K562 (cell line): ENCODE data around the gene BNIP3. TPM values are rescaled to one million over a fixed set of nuclear protein-coding genes. Genes with fewer than 3 reads are reported as not detected.

Source experiments
- ATAC-seq: fragments of 200-7000 bp; cut with Tn5 transposase; 3 replicates; pipeline ENCODE4 v1.9.1; 2020; ENCODE audit warnings: moderate library complexity
- BruUV-seq: library from RNA; stranded (reverse); fragments of 400-500 nt; replicated peaks from 2 replicates; lab custom pipeline; 2021; lab: Mats Ljungman, UMichigan
- CTCF ChIA-PET: fragments of 300-600 bp; formaldehyde crosslinking; extraction: SDS; loops from one replicate; lab custom pipeline; 2021; ENCODE audit warnings: low intra/inter-chr PET ratio; lab: Yijun Ruan, JAX
- POLR2A ChIA-PET: fragments of 300-600, 350-650 bp; sonication (Branson Sonifier 250); formaldehyde crosslinking; extraction: SDS; loops from one replicate; lab custom pipeline; 2021; ENCODE audit warnings: antibody characterized with exemption, inconsistent platforms; lab: Yijun Ruan, JAX
- DNase-seq, 4 experiments: peaks; one replicate each; pipeline versions ENCODE4 v3.0.0 to v3.0.0-alpha.2; 2011 to 2018; ENCODE audit warnings: low spot score in 3 of 4, mixed read lengths in 3 of 4; ENCODE audit errors: extremely low read depth in 1 of 4
- FAIRE-seq: peaks from 2 replicates; lab custom pipeline; 2011; peaks lifted over from hg19 to GRCh38; lab: Jason Lieb, UNC
- H2AFZ ChIP-seq: 2 replicates; pipeline ENCODE4 v1.6.0; 2011; ENCODE audit warnings: low read depth, low read length, control low read depth, inconsistent platforms
- H3K27ac ChIP-seq: fragments of 200-600 bp; 3 replicates; pipeline ENCODE4 v1.8.0; 2011; ENCODE audit warnings: low read depth, mild to moderate bottlenecking, control low read depth, inconsistent platforms, low read length, moderate library complexity, mixed read lengths; ENCODE audit errors: extremely low read depth
- H3K27me3 ChIP-seq, 2 experiments: fragments of 300-600 bp in 1 of 2; 2 replicates in 1 of 2; 3 replicates in 1 of 2; pipeline versions ENCODE4 v1.6.0 to v1.8.0; 2011; ENCODE audit warnings: inconsistent platforms in 2 of 2, low read length in 2 of 2, mild to moderate bottlenecking in 1 of 2, mixed read lengths in 1 of 2, moderate library complexity in 1 of 2; ENCODE audit not compliant: control insufficient read depth in 2 of 2, insufficient read depth in 2 of 2
- H3K36me3 ChIP-seq: fragments of 300-600 bp; 3 replicates; pipeline ENCODE4 v1.8.0; 2011; ENCODE audit warnings: mild to moderate bottlenecking, low read length, inconsistent platforms; ENCODE audit not compliant: control insufficient read depth, insufficient read depth
- H3K4me1 ChIP-seq, 2 experiments: fragments of 200-600 bp in 1 of 2; replicated peaks in 1 of 2; 2 replicates in 1 of 2; 3 replicates in 1 of 2; pipeline versions ENCODE4 v1.5.1 to v1.8.0; 2011; ENCODE audit warnings: inconsistent platforms in 2 of 2, low read length in 2 of 2, mild to moderate bottlenecking in 1 of 2, mixed read lengths in 1 of 2, moderate library complexity in 1 of 2; ENCODE audit not compliant: control insufficient read depth in 2 of 2, insufficient read depth in 2 of 2
- H3K4me2 ChIP-seq: 2 replicates; pipeline ENCODE4 v1.6.1; 2011; ENCODE audit warnings: low read length, control low read depth, inconsistent platforms, mixed read lengths; ENCODE audit not compliant: insufficient read depth
- H3K4me3 ChIP-seq: fragments of 200-600 bp; sonication (generic), shearing (Covaris generic); 2 replicates; pipeline ENCODE4 v1.5.1; 2016; ENCODE audit warnings: control low read depth, inconsistent platforms
- H3K79me2 ChIP-seq: fragments of 200-600 bp; 3 replicates; pipeline ENCODE4 v1.8.0; 2011; ENCODE audit warnings: low read length, inconsistent platforms; ENCODE audit not compliant: control insufficient read depth, insufficient read depth
- H3K9ac ChIP-seq, 2 experiments: 2 replicates each; pipeline versions ENCODE4 v1.6.0 to v1.6.1; 2011; ENCODE audit warnings: low read depth in 2 of 2, low read length in 2 of 2, control low read depth in 1 of 2, inconsistent platforms in 1 of 2, mild to moderate bottlenecking in 1 of 2, mixed read lengths in 1 of 2; ENCODE audit not compliant: insufficient read depth in 1 of 2
- H3K9me1 ChIP-seq: one replicate; pipeline ENCODE4 v1.6.0; 2011; ENCODE audit warnings: inconsistent platforms, mild to moderate bottlenecking, low read length, moderate library complexity; ENCODE audit not compliant: control insufficient read depth, insufficient read depth
- H3K9me3 ChIP-seq: replicated peaks from 2 replicates; pipeline ENCODE4 v1.5.1; 2011; ENCODE audit warnings: low read depth, low read length, inconsistent platforms; ENCODE audit not compliant: control insufficient read depth, insufficient read depth
- H4K20me1 ChIP-seq: replicated peaks from 2 replicates; pipeline ENCODE4 v1.6.1; 2011; ENCODE audit warnings: low read length, inconsistent platforms, mixed read lengths; ENCODE audit not compliant: control insufficient read depth, insufficient read depth
- ELF4 ChIP-seq: fragments of 450-650 bp; formaldehyde crosslinking; IDR thresholded peaks from 2 replicates; pipeline ENCODE4 v1.4.0; 2022; ENCODE audit warnings: missing genetic modification characterization
- FOXJ3 ChIP-seq: sonication (generic); formaldehyde crosslinking; IDR thresholded peaks from 2 replicates; pipeline ENCODE4 v1.4.0; 2020; ENCODE audit warnings: mild to moderate bottlenecking, missing genetic modification reagents
- HDAC1 ChIP-seq, 2 experiments: fragments of 450-650 bp; IDR thresholded peaks; 2 replicates each; pipeline ENCODE4 v1.6.1; 2016 to 2017; ENCODE audit warnings: inconsistent platforms in 1 of 2, mild to moderate bottlenecking in 1 of 2, moderate library complexity in 1 of 2
- IRF2 ChIP-seq: sonication (generic); formaldehyde crosslinking; IDR thresholded peaks from 2 replicates; pipeline ENCODE4 v1.8.1; 2022; ENCODE audit warnings: mild to moderate bottlenecking, missing genetic modification reagents
- KDM1A ChIP-seq, 2 experiments: fragments of 450-650 bp; IDR thresholded peaks; 2 replicates each; pipeline ENCODE4 v1.6.1; 2016; ENCODE audit warnings: mild to moderate bottlenecking in 2 of 2
- MIER1 ChIP-seq: fragments of 450-650 bp; IDR thresholded peaks from 2 replicates; pipeline ENCODE4 v1.6.1; 2016; ENCODE audit warnings: antibody characterized with exemption, mild to moderate bottlenecking, low read depth
- MTA3 ChIP-seq: fragments of 450-650 bp; formaldehyde crosslinking; IDR thresholded peaks from 2 replicates; pipeline ENCODE4 v1.6.1; 2017; ENCODE audit warnings: mild to moderate bottlenecking, borderline replicate concordance
- PHF8 ChIP-seq: fragments of 200-600 bp; sonication (generic); IDR thresholded peaks from 2 replicates; pipeline ENCODE4 v1.6.1; 2012; ENCODE audit warnings: mixed run types, mild to moderate bottlenecking, inconsistent platforms, low read length, moderate library complexity, borderline replicate concordance
- ZNF121 ChIP-seq: sonication (generic); formaldehyde crosslinking; conservative IDR thresholded peaks from 2 replicates; pipeline ENCODE4 v1.8.0; 2022; ENCODE audit warnings: missing genetic modification reagents
- ZNF318 ChIP-seq, 2 experiments: fragments of 450-650 bp; IDR thresholded peaks; 2 replicates each; pipeline ENCODE4 v1.6.1; 2016; ENCODE audit warnings: mild to moderate bottlenecking in 2 of 2, borderline replicate concordance in 1 of 2, low read depth in 1 of 2, moderate library complexity in 1 of 2
- ZNF79 ChIP-seq: fragments of 250-450 bp; sonication (Bioruptor Pico); IDR thresholded peaks from 2 replicates; pipeline ENCODE4 v1.4.0; 2020; ENCODE audit warnings: low read depth, mild to moderate bottlenecking, moderate library complexity
- WGBS: fragments of 100-300 bp; shearing (Covaris generic); methylation state at CpG from one replicate; pipeline ENCODE4 v1.1.6; 2016; ENCODE audit warnings: low coverage, mixed read lengths; ENCODE audit not compliant: insufficient coverage; ENCODE audit errors: missing lambda C conversion rate; 5-methylcytosine and 5-hydroxymethylcytosine counted together
- in situ Hi-C: fragments of 300-500 bp; cut with MboI; formaldehyde crosslinking; loops from 4 replicates; pipeline ENCODE4 v1.15.0; 2018; ENCODE audit warnings: inconsistent platforms, mixed read lengths
- intact Hi-C: fragments of 100-400 bp; cut with micrococcal nuclease; formaldehyde crosslinking; loops from 2 replicates; pipeline ENCODE4 v1.14.2; 2022
- polyA plus RNA-seq, 8 experiments: library from polyadenylated mRNA; depleted of rRNA in 4 of 8; stranded (reverse) in 5 of 8; unstranded in 3 of 8; fragments of >200 nt; fragmentation: Nextera tagmentation in 2 of 8; fragmentation: Illumina TruSeq in 1 of 8; extraction: Ambion mirVana in 2 of 8; extraction: Trizol in 1 of 8; gene quantifications; 2 replicates each; pipeline versions ENCODE4 v1.2.1 to v1.2.3, GENCODE V29; 2011 to 2014; ENCODE audit warnings: inconsistent platforms in 1 of 8, missing spikeins in 1 of 8
- total RNA-seq, 7 experiments: library from RNA; depleted of rRNA in 6 of 7; stranded (reverse); fragments of >200 nt in 6 of 7; fragmentation: Illumina TruSeq in 2 of 7; extraction: Trizol in 2 of 7; gene quantifications; 2 replicates each; pipeline versions ENCODE4 v1.2.1 to v1.2.3, GENCODE V29; 2011 to 2021; ENCODE audit warnings: low replicate concordance in 1 of 7
- TF ChIP-seq, protein P1 (sequence below): fragments of 250-450 bp; sonication (Bioruptor Pico); IDR thresholded peaks from 2 replicates; pipeline ENCODE4 v1.8.0; 2022; ENCODE audit warnings: inconsistent platforms

The BNIP3 gene
- total and polyA plus RNA-seq, 9 of the 15 experiments (the other 6 are each of a cell fraction or from before 2014, with no cell fraction given) = 9.2 to 119 (median 42.2) TPM

- Histone ChIP-seq H3K4me3 (no peak overlapping the region), H3K4me2 (no peak overlapping the region), H3K27me3 (no peaks in the 10 kb centered on the region), H4K20me1 (no peaks in the 10 kb centered on the region; the same call in 1 of the 2 replicates), H3K9me3 (no peaks in the 10 kb centered on the region), H2AFZ (no peak overlapping the region), H3K36me3 (peaks cover 70% of the 10 kb centered on the region; the same call in 2 of the 3 replicates), H3K79me2 (peaks cover 56% of the 10 kb centered on the region), H3K27ac (no peak overlapping the region), H3K4me1 (peaks cover 14 to 16% of the 10 kb centered on the region in 2 experiments; a peak in 4 of 5 replicates), H3K9me1 (no peaks in the 10 kb centered on the region), H3K9ac (0 out of 4 replicates have a peak overlapping the region, but pooled peaks of 1 of the 2 experiments have one; percentile 35)
- ATAC-seq = no peak
- CTCF ChIA-PET = no interaction called here
- WGBS = 93% methylated on average over 13 of the region's 18 CpGs
- DNase-seq = no peak
- POLR2A ChIA-PET = no interaction called here
- no TSS peak for BruUV-seq
- intact Hi-C loops (no loop called here), in situ Hi-C loops (no loop called here)
- FAIRE-seq = no peak
- no peak for TF ChIP-seq MTA3
- no peak for TF ChIP-seq FOXJ3 (CRISPR knock-in tag)
- TF ChIP-seq PHF8 = no peak
- TF ChIP-seq MIER1 = no peak
- TF ChIP-seq, protein P1, sequence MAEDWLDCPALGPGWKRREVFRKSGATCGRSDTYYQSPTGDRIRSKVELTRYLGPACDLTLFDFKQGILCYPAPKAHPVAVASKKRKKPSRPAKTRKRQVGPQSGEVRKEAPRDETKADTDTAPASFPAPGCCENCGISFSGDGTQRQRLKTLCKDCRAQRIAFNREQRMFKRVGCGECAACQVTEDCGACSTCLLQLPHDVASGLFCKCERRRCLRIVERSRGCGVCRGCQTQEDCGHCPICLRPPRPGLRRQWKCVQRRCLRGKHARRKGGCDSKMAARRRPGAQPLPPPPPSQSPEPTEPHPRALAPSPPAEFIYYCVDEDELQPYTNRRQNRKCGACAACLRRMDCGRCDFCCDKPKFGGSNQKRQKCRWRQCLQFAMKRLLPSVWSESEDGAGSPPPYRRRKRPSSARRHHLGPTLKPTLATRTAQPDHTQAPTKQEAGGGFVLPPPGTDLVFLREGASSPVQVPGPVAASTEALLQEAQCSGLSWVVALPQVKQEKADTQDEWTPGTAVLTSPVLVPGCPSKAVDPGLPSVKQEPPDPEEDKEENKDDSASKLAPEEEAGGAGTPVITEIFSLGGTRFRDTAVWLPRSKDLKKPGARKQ (CRISPR knock-in tag) = no peak
- no peak for TF ChIP-seq ZNF121 (CRISPR knock-in tag)
- no peak for TF ChIP-seq ZNF79 (CRISPR knock-in tag)
- no peak for TF ChIP-seq KDM1A (IDR thresholded peaks at IDR 0.05)
- TF ChIP-seq ELF4 = no peak
- no peak for TF ChIP-seq ZNF318 (IDR thresholded peaks at IDR 0.05; ENCODE audit: borderline replicate concordance in 1 of 2, low read depth in 1 of 2)
- no peak for TF ChIP-seq HDAC1 (IDR thresholded peaks at IDR 0.05)
- no peak for TF ChIP-seq IRF2
Observed at GRCh38 chr10:131936736-131937135, 45.0 kb downstream of the BNIP3 start.
